ENCODE data around the gene SLC41A2.
"Not testable (repeated sequence)": the region's sequence is repeated elsewhere in the genome, so short reads cannot be mapped to it uniquely, and the experiment has no call there.

Gene SLC41A2

GRCh38 chr12:104964167-104964855, 6.2 kb upstream of the SLC41A2 start:
- no peak for DNase-seq

DNA sequence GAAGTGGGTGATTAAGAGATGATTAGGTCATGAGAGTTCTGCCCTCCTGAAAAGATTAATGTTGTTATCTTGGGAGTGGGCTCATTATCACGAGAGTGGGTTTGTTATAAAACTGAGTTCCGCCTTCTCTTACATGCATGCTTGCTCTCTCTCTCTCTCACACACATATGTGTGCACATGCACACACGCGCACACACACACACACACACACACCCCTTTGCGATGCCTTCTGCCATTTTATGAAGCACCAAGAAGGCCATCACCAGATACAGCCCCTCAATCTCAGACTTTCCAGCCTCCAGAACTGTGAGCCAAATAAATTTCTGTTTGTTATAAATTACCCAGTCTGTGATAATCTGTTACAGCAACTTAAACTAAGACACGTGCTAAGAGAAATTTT, 5.7 kb upstream of the SLC41A2 start:
- no peak for DNase-seq

- DNase-seq, result no peak
Observed at GRCh38 chr12:104960464-104960863, 2.4 kb upstream of the SLC41A2 start.

DNA sequence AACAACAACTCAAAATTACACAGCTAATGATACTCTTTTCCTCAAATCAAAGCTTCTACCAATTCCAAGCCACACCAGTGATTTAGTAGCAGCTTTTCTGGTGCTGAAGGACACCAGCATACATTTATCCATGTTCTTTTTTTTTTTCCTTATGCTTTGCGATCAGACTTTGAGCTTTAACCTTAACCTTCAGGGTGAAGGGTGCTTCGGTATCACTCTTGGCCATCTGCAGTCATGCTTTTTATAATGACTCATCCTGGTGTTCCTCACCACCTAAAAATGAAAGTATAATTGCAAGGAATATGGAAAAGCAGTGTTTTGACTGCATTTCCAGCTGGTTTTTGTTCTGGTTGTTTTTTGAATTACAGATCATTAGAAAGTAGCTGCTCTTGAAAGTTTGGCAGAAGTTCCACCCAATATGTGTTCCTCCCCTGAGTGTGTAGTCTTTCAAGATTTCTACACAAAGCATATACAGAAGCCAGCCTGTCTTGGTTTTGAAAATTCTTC, 1.3 kb upstream of the SLC41A2 start:
- peak; percentile 68 for DNase-seq

- no peak for DNase-seq
Observed at GRCh38 chr12:104958805-104959334, 780 bp upstream of the SLC41A2 start.

GRCh38 chr12:104957719-104958000, 430 bp downstream of the SLC41A2 start:
- DNase-seq, result no peak

DNA sequence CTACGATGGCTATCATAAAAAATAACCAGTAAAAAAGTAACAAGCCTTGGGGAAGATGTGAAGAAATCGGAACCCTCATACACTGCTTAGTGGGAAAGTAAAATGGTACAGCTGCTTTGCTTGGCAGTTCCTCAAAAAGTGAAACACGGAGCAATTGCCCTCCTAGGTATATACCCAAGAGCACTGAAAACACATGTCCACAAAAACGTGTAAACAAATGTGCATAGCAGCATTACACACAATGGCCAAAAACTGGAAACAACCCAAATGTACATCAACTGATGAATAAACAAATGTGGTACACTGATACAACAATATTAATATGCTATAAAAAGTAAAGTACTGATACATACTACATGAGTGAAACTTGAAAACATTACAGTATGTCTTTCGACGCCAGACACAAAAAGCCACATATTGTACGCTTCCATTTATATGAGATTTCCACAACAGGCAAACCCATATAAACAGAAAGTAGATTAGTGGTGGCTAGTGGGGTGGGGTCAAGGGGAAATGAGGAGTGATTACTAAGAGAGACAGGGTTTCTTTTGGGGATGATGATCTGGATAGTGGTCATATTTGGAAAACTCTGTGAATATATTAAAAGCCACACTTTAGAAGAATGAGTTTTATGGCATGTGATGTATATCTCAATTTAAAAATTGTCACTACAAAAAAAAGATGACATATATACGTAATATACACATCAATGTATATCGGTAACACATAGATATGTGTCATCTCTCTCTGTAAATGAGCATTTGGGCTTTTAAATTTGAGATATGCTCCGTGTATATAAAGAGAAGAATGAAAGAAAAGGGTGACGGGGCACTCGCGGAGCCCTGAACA, 996 bp downstream of the SLC41A2 start:
- DNase-seq, result no peak

GRCh38 chr12:104955703-104956102, 2.4 kb downstream of the SLC41A2 start:
- no peak for DNase-seq

- DNase-seq, result no peak
Observed at GRCh38 chr12:104953323-104953722, 4.8 kb downstream of the SLC41A2 start.

DNA sequence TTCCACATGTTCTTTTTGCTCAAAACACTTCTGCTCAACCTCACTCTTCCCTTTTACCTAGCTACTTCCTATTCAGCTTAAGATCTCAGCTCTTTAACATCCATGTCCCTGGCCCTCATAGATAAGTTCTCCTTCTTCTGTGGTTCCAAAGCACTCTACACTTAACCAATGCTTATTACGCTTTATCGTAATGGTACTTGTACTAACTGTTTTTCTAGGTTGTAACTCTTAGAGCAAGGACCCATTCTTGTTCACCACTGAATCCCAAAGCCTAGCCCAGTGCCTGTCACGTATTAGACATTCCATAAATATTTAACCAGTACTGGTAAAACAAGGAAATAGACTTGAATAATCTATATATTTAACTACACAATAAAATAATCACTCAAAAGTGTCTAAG, 5.3 kb downstream of the SLC41A2 start:
- DNase-seq, result no peak

DNA sequence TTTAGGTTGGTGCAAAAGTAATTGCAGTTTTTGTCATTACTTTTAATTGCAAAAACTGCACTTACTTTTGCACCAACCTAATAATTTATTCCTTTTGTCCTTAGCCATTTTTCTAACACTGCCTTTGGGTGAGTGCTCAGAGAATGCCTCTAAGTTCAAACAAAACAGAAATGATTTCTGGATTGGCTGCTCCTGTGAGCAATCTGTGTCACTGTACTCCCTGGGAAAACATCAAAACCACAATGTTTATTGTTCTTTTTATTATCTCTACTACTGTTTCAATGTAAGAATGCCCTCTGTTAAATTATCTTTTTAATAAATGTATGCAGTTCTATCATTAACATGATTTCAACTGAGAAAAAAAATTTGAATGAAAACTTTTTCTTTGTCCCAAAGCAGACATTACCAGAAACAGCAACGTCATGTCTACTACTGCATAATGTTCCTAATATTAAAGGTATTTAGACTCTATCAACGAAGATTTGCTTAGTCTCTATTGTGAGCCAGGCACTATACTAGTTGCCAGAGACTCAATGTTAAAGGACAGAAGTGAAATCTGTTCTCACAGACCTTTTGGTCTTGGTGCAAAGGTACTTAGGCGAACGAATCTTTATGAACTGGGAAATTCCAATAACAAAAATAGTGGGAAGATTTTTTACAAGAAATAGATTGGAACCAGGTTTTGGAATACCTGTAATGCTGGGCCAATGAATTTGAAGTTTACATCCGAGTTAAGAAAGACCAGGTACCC, 6.2 kb downstream of the SLC41A2 start:
- no peak for DNase-seq

DNA sequence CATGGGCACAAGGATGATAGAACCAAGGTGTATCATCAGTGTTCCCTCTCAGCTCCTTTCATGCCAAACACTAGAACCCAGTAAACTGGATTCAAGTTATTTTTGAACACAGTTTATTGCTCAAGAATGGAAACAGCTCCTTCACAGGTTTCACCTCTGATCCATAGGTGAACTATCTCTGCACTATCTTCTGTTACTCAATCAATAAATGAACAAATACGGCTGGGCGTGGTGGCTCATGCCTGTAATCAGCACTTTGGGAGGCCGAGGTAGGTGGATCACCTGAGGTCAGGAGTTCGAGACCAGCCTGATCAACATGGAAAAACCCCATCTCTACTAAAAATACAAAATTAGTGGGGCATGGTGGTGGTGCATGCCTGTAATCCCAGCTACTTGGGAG, 9.4 kb downstream of the SLC41A2 start:
- DNase-seq, result not testable (repeated sequence)

DNA sequence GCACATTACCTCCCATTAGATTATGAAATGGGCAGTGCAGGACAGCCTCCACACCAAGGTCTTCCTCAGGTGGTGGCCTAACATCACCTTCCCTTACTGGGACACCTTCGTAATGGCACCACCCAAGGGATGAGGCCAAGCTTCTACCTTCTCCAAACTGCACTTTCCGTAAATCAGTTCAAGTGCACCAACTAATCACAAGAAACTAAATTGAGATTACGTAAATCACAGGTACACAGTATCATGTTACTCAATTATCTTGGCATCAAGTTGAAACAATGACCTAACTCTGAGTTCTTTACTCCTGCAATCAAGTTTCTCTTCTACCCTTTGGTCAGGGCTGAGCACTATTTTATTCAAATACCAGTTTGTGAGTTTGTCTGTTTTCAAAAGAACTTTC, 13.8 kb downstream of the SLC41A2 start:
- DNase-seq, result no peak

- DNase-seq, result not testable (repeated sequence)
Observed at GRCh38 chr12:104943401-104943800, 14.7 kb downstream of the SLC41A2 start.

- no peak for DNase-seq
Observed at GRCh38 chr12:104942075-104942474, 16.0 kb downstream of the SLC41A2 start.

DNA sequence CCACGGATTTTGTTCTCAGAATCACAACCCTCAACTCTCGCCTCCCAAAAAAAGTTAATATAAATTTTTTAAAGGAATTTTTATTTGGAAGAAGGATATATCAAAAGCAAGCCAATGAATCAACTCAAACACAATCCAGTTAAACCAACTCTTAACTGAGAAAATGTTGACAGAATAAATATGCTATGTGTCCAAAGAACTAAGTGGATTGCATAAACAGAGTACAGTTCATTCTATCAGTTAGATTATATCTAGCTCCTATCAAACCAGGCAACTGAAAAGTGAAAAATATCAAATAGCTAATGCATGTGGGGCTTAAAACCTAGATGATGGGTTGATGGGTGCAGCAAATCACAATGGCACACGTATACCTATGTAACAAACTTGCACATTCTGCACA, 16.6 kb downstream of the SLC41A2 start:
- no peak for DNase-seq

GRCh38 chr12:104939089-104939488, 19.0 kb downstream of the SLC41A2 start:
- no peak for DNase-seq

DNA sequence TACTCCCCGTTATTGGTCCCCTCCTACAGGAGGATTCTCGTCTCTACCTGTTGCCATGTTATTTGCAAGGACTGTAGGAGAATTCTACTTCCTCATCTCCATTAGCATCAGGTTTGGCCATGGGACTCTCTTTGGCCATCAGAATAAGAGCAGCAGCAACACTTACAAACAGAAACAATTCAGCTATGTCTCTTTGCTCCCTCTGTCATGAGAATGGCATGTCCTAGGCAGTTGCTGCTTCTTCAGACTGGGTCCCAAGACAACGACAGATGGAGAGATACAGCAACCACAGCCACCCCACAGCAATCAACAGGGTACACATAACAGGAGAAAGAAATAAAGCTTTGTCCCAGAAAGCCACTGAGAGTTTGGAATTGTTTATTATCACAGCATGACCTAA, 19.7 kb downstream of the SLC41A2 start:
- DNase-seq, result no peak

DNA sequence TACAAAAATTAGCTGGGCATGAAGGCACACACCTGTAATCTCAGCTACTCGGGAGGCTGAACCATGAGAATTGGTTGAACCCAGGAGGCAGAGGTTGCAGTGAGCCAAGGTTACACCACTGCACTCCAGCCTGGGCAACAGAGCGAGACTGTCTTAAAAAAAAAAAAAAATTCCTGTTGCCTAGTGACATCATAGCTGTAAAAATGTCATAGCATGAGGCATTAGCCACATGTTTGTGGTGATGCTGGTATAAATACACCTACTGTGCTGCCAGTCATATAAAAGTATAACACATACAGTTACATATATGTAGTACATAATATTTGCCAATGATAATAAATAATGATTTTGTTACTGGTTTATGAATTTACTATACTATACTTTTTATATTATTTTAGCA, 22.2 kb downstream of the SLC41A2 start:
- no peak for DNase-seq

DNA sequence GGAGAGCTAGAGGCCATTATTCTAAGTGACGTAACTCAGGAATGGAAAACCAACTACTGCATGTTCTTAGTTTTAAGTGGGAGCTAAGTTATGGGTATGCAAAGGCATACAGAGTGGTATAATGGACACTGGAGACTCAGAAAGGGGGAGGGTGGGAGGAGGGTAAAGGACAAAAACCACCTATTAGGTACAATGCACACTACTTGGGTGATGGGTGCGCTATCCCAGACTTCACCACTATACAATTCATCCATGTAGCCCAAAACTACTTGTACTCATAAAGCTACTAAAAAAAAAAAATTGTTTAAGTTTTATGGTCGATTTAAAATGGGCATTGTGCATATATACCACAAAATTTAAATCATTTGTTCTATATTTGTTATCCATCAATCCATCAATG, 24.3 kb downstream of the SLC41A2 start:
- no peak for DNase-seq

GRCh38 chr12:104933128-104933527, 25.0 kb downstream of the SLC41A2 start:
- DNase-seq, result no peak

GRCh38 chr12:104930388-104931326, 27.4 kb downstream of the SLC41A2 start:
- peak; percentile 53 for DNase-seq
